PC-3 (cell line): Measurements from ENCODE around the gene ITIH5. TPM values are rescaled to one million over a fixed set of nuclear protein-coding genes. Genes with fewer than 3 reads are reported as not detected.

Experiments used
- ATAC-seq: fragments of 200-7000 bp; cut with Tn5 transposase; 2 replicates; pipeline ENCODE4 v1.9.1; 2020; ENCODE audit warnings: mild to moderate bottlenecking, moderate library complexity
- BruUV-seq: library from RNA; stranded (reverse); fragments of 400-500 nt; replicated peaks from 2 replicates; lab custom pipeline; 2021; lab: Mats Ljungman, UMichigan
- CTCF ChIA-PET: fragments of 300-600 bp; sonication (Branson Sonifier 250); formaldehyde crosslinking; loops from one replicate; lab custom pipeline; 2022; ENCODE audit warnings: antibody characterized with exemption; lab: Charles Lee
- POLR2A ChIA-PET: fragments of 300-600 bp; sonication (Branson Sonifier 250); formaldehyde crosslinking; loops from one replicate; lab custom pipeline; 2022; ENCODE audit warnings: antibody characterized with exemption; ENCODE audit not compliant: unreplicated experiment; lab: Charles Lee
- DNase-seq: peaks from one replicate; pipeline ENCODE4 v3.0.0-alpha.2; 2015
- H2AFZ ChIP-seq: fragments of 300-600 bp; sonication (generic); 2 replicates; pipeline ENCODE4 v1.6.0; 2016; ENCODE audit warnings: antibody characterized with exemption, low read length
- H3F3A ChIP-seq: fragments of 300-600 bp; sonication (generic); one replicate; pipeline ENCODE4 v1.6.0; 2017; ENCODE audit warnings: antibody characterized with exemption, low read length, control low read depth, mild to moderate bottlenecking; ENCODE audit not compliant: unreplicated experiment
- H3K27ac ChIP-seq: fragments of 300-600 bp; sonication (generic); 2 replicates; pipeline ENCODE4 v1.5.1; 2016; ENCODE audit warnings: mild to moderate bottlenecking, low read length
- H3K27me3 ChIP-seq: fragments of 300-600 bp; sonication (generic); 2 replicates; pipeline ENCODE4 v1.6.1; 2016; ENCODE audit warnings: low read length, mixed read lengths
- H3K36me3 ChIP-seq: fragments of 300-600 bp; sonication (generic); 2 replicates; pipeline ENCODE4 v1.6.1; 2016; ENCODE audit warnings: low read depth, mixed run types, low read length, mixed read lengths
- H3K4me1 ChIP-seq: fragments of 300-600 bp; sonication (generic); 2 replicates; pipeline ENCODE4 v1.5.1; 2016; ENCODE audit warnings: low read length; ENCODE audit not compliant: insufficient read depth
- H3K4me2 ChIP-seq: fragments of 300-600 bp; sonication (generic); 2 replicates; pipeline ENCODE4 v1.6.0; 2016; ENCODE audit warnings: low read length
- H3K4me3 ChIP-seq: fragments of 300-600 bp; sonication (generic); 2 replicates; pipeline ENCODE4 v1.5.1; 2016; ENCODE audit warnings: mild to moderate bottlenecking, low read length, mixed read lengths
- H3K79me2 ChIP-seq: fragments of 300-600 bp; sonication (generic); 2 replicates; pipeline ENCODE4 v1.6.1; 2017; ENCODE audit warnings: low read length, mixed read lengths
- H3K9ac ChIP-seq: fragments of 300-600 bp; sonication (generic); 2 replicates; pipeline ENCODE4 v1.6.0; 2016; ENCODE audit warnings: mild to moderate bottlenecking, low read length
- H3K9me2 ChIP-seq: fragments of 300-600 bp; sonication (generic); replicated peaks from 2 replicates; pipeline ENCODE4 v1.6.1; 2016; ENCODE audit warnings: mixed run types, low read length, mixed read lengths
- H3K9me3 ChIP-seq: fragments of 300-600 bp; sonication (generic); 2 replicates; pipeline ENCODE4 v1.6.1; 2016; ENCODE audit warnings: low read length, mixed read lengths
- H4K20me1 ChIP-seq: fragments of 300-600 bp; sonication (generic); 2 replicates; pipeline ENCODE4 v1.6.1; 2016; ENCODE audit warnings: low read length, mixed read lengths
- EZH2 ChIP-seq: fragments of 300-600 bp; sonication (generic); IDR thresholded peaks from one replicate; pipeline ENCODE4 v1.6.1; 2017; ENCODE audit warnings: antibody characterized with exemption, mild to moderate bottlenecking, low read length; ENCODE audit not compliant: unreplicated experiment
- EZH2phosphoT487 ChIP-seq: fragments of 300-600 bp; sonication (generic); IDR thresholded peaks from 2 replicates; pipeline ENCODE4 v1.6.1; 2018; ENCODE audit warnings: mild to moderate bottlenecking, antibody characterized with exemption, low read length, borderline replicate concordance
- intact Hi-C: fragments of 100-400 bp; cut with micrococcal nuclease; formaldehyde crosslinking; loops from 2 replicates; pipeline ENCODE4 v1.9.0; 2023
- total RNA-seq: library from RNA; depleted of rRNA; stranded (reverse); fragments of >200 nt; gene quantifications from 2 replicates; pipeline ENCODE4 v1.2.3, GENCODE V29; 2014
- TF ChIP-seq, protein P1 (sequence below): fragments of 300-600 bp; sonication (generic); conservative IDR thresholded peaks from 2 replicates; pipeline ENCODE4 v1.5.1; 2017; ENCODE audit warnings: antibody characterized with exemption, low read depth, mild to moderate bottlenecking, low read length

The ITIH5 gene
- total RNA-seq, 1 experiment from 2014 or later: not detected

DNA sequence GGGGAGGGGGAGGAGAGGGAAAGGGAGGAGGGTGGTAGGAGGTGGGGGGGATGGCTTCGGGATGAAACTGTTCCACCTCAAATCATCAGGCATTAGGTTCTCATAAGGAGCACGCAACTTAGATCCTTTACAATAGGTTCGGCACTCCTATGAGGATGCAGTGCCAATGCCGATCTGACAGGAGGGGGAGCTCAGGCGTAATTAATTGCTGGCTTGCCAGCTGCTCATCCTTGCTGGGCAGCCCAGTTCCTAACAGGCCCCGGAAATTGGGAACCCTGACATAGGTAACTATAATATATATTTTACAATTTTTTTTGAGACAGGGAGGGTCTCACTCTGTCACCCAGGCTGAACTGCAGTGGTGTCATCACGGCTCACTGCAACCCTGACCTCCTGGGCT is 137.1 kb downstream of the ITIH5 start:
- Histone ChIP-seq H3K4me2 (no peak overlapping the region), H3K27ac (no peak overlapping the region), H3K9ac (no peak overlapping the region), H3K9me2 (no peaks in the 10 kb centered on the region), H3K4me1 (no peaks in the 10 kb centered on the region), H2AFZ (no peak overlapping the region), H3K4me3 (no peak overlapping the region), H3F3A (no peaks in the 10 kb centered on the region), H3K9me3 (no peaks in the 10 kb centered on the region), H3K36me3 (no peaks in the 10 kb centered on the region; the same call in 1 of the 2 replicates), H3K27me3 (peaks cover 39% of the 10 kb centered on the region), H3K79me2 (no peaks in the 10 kb centered on the region), H4K20me1 (no peaks in the 10 kb centered on the region)
- CTCF ChIA-PET: interaction anchor here (1.1 kb wide), 1 partner anchor 157 kb away, joined by 3 read pairs; no protein-coding TSS in a partner anchor
- no TSS peak for BruUV-seq
- POLR2A ChIA-PET: no interaction called here
- intact Hi-C loops: no loop called here
- DNase-seq: peak; percentile 13
- ATAC-seq: peak; percentile 29; the same call in 1 of the 2 replicates
- TF ChIP-seq EZH2 (no peak), EZH2phosphoT487 (no peak)
- TF ChIP-seq, protein P1, sequence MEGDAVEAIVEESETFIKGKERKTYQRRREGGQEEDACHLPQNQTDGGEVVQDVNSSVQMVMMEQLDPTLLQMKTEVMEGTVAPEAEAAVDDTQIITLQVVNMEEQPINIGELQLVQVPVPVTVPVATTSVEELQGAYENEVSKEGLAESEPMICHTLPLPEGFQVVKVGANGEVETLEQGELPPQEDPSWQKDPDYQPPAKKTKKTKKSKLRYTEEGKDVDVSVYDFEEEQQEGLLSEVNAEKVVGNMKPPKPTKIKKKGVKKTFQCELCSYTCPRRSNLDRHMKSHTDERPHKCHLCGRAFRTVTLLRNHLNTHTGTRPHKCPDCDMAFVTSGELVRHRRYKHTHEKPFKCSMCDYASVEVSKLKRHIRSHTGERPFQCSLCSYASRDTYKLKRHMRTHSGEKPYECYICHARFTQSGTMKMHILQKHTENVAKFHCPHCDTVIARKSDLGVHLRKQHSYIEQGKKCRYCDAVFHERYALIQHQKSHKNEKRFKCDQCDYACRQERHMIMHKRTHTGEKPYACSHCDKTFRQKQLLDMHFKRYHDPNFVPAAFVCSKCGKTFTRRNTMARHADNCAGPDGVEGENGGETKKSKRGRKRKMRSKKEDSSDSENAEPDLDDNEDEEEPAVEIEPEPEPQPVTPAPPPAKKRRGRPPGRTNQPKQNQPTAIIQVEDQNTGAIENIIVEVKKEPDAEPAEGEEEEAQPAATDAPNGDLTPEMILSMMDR: no peak

DNA sequence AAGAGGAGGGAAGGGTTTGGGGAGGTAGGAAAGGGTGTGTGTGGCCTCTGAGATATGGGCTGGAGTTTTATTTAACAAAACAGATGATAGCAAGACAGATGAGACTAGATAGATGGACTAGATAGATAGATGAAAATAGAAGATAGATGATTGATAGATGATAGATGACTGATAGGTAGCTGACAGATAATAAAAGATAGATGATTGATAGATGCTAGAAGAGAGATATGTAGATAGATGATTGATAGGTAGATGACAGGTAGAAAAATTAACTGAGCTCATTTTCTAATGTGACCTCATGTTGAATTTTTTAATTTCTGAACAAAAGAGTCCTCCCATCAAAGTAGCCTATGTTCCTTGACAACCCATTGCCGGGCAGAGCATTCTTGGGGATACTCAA is 139.3 kb downstream of the ITIH5 start:
- H3K4me2 ChIP-seq: no peak overlapping the region
- H3K9me2 ChIP-seq: no peaks in the 10 kb centered on the region
- H3K27ac ChIP-seq: no peak overlapping the region
- no TSS peak for BruUV-seq
- no peaks in the 10 kb centered on the region for H3F3A ChIP-seq
- H4K20me1 ChIP-seq: no peaks in the 10 kb centered on the region
- H3K79me2 ChIP-seq: no peaks in the 10 kb centered on the region
- DNase-seq (no peak), ATAC-seq (no peak)
- H3K9me3 ChIP-seq: no peaks in the 10 kb centered on the region
- intact Hi-C loops: no loop called here
- ChIA-PET CTCF (no interaction called here), POLR2A (no interaction called here)
- H3K36me3 ChIP-seq: no peaks in the 10 kb centered on the region; the same call in 1 of the 2 replicates
- H3K4me3 ChIP-seq: no peak overlapping the region
- no peak overlapping the region for H2AFZ ChIP-seq
- H3K4me1 ChIP-seq: no peaks in the 10 kb centered on the region
- peaks cover 20% of the 10 kb centered on the region for H3K27me3 ChIP-seq
- no peak overlapping the region for H3K9ac ChIP-seq
- TF ChIP-seq EZH2: no peak
- no peak for TF ChIP-seq EZH2phosphoT487
- TF ChIP-seq, protein P1: no peak

DNA sequence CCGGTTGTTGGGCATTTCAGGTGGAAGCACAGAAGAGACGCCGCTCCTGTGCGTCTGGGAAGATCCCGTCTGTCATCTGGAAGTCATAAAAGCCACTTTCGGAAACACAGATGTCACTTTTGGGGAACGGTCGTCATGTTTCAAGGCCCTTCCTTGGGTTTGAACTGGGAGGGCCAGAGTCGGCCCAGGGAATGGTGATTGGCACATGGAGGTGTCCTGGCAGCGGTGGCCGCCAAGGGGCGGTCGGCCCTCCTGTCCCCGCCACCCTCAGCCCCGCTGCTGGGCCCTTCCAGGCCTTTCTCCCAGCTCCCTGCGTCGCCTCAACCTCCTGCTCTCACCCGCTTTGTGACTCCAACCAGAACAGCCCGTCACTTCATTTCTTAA is 140.8 kb downstream of the ITIH5 start:
- no peak overlapping the region for H3K9ac ChIP-seq
- no peak overlapping the region for H2AFZ ChIP-seq
- ChIA-PET CTCF (interaction anchor here (0.5 to 1.4 kb wide), 10 partner anchors 31 to 1776 kb away, joined by 4 to 56 read pairs (median 4); no protein-coding TSS in a partner anchor), POLR2A (no interaction called here)
- no peaks in the 10 kb centered on the region for H3F3A ChIP-seq
- TF ChIP-seq EZH2phosphoT487 (no peak), EZH2 (no peak)
- TF ChIP-seq, protein P1: no peak
- no peaks in the 10 kb centered on the region for H3K79me2 ChIP-seq
- intact Hi-C loops: no loop called here
- BruUV-seq: no TSS peak
- H3K27ac ChIP-seq: no peak overlapping the region
- H3K4me3 ChIP-seq: no peak overlapping the region
- no peaks in the 10 kb centered on the region for H3K9me2 ChIP-seq
- H3K9me3 ChIP-seq: no peaks in the 10 kb centered on the region
- H4K20me1 ChIP-seq: no peaks in the 10 kb centered on the region
- no peaks in the 10 kb centered on the region for H3K4me1 ChIP-seq
- H3K4me2 ChIP-seq: peak overlapping the region; percentile 26; the same call in 1 of the 2 replicates
- DNase-seq (no peak), ATAC-seq (no peak)
- H3K27me3 ChIP-seq: peaks cover 11% of the 10 kb centered on the region; the same call in 1 of the 2 replicates
- no peaks in the 10 kb centered on the region; the same call in 1 of the 2 replicates for H3K36me3 ChIP-seq
